ENCODE results near the gene CLDN6.

The CLDN6 gene

GRCh38 chr16:2969545-2970521 is 48.1 kb downstream of the CLDN6 start:
- DNase-seq, result peak; percentile 63

- DNase-seq, result peak; percentile 83
Observed at GRCh38 chr16:2968738-2969544, 49.0 kb downstream of the CLDN6 start, which contains the start of gene PAQR4. Gene PAQR4, plus strand, starts transcription at chr16:2969348. Its CDS starts 327 bp downstream, at chr16:2969675.

GRCh38 chr16:2968368-2968737 is 49.6 kb downstream of the CLDN6 start:
- no peak for DNase-seq

DNA sequence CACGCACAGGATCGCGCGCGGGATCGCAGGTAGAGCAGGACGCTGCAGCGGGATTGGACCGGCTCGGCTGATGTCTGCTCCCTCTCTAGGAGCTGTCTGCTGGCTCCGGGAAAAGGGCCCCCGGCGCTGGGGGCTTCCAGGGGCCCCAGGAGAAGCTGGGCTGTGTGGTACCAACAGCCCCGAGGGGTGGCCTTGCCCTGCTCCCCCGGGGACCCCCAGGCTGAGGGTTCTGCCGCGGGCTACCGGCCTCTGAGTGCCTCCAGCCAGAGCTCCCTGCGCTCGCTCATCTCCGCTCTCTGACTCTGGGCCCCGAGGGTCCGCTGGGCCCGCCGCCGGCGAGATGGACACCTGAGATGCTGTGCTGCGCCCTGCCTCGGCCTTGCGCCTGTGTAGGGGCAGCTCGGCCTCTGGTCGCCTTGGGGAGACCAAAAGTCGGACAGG is 50.2 kb downstream of the CLDN6 start:
- DNase-seq, result no peak

DNA sequence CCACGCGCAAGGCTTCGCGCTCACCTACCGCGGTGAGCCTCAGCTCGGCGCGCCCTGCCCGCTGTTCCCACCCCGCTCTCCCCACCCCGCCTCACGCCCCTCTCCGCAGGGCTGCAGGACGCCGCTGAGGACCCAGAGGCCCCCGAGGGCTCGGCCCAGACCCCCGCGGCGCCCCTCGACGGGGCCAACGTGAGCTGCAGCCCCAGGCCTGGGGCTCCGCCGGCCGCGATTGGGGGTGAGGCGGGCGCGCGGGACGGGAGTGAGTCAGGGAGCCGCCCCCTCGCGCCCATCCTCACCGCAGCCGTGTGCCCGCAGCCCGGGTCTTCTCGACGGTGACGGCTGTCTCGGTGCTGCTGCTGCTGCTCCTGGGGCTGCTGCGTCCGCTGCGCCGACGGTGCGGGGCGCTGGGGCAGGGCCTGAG is 50.8 kb downstream of the CLDN6 start:
- DNase-seq, result no peak

GRCh38 chr16:2966808-2967191 is 51.2 kb downstream of the CLDN6 start:
- no peak for DNase-seq

- no peak for DNase-seq
Observed at GRCh38 chr16:2966043-2966807, 51.8 kb downstream of the CLDN6 start.

Measured in fibroblast of skin of scalp (primary cell).